NCI-H2029 (cell line): ENCODE measurements around the gene NDUFS8.

ENCODE experiments used
- DNase-seq: peaks from one replicate; lab custom pipeline; 2025; lab: John Stamatoyannopoulos, UW

Gene NDUFS8

DNA sequence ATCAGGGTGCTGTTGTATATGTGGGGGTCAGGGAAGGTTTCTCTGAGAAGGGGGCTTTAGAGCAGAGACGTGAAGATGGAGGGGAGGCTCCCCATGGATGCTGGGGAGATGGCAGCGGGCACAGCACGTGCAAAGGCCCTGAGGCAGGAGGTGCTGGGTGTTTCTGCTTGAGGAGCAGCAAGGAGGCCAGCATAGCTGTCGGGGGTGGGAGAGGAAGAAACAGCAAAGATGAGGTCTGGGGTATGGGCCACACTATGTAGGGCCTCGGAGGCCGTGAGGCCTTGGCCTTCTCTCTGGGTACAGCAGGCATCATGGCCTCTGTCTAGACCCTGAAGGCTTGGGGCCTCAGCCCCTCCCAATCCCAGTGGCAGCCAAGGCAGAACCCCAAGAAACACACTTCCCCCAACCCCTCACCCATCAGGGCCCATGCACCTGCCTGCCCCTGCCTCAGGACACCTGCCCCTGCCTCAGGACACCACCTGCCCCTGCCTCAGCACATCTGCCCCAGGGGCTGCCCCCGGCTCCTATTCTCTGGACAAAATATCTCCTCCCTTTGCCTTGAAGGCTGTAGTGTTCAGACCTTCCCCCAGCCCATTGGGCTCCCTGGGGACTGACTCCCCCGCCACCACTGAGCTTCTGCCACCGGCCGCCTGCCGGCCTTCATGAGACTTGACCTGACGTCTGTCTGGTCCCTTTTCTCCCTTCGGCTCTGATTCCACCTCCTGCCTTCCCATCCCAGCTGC is 14.1 kb upstream of the NDUFS8 start:
- no peak for DNase-seq

DNA sequence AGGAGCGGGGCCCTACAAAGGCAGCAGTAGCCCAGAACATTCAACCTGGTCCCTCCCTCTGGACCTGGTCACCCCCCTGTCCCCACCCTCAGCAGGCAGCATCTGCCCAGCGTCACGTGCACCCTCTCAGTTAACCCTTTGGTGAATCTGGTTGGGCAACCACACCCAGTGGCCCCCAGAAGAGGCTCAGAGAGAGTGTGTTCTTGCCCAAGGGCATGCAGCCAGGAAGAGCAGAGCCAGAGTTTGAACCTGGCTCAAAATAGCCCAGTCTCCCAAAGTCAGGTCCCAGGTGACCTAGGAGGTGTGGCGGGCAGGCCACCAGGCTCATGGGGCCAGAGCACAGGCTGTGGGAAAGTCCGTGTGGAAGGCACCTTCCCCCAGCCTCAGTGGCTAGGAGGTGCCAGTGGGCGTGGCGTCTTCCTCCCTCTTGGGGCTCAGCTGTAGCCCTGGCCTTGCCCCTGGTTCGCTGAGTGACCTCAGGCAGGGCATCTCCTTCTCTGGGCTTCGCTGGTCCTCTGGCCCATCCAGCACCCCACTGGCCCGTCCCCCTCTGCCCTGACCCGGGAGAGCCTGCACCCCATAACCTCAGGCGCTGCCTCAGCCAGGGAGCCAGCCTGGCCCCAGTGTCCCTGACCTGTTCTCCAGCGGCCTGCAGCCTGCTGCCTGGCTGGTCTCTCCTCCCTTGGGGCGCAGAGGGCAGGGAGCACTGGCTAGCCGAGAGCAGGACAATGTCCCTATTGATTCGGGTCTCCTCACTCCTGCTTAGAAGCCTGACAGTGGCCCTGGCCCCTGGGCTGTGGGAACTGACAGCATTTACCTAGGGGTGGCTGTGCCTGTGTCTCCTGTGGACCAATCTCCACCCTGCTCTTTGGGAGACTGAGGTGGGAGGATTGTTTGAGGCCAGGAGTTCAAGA is 13.3 kb upstream of the NDUFS8 start:
- no peak for DNase-seq

DNA sequence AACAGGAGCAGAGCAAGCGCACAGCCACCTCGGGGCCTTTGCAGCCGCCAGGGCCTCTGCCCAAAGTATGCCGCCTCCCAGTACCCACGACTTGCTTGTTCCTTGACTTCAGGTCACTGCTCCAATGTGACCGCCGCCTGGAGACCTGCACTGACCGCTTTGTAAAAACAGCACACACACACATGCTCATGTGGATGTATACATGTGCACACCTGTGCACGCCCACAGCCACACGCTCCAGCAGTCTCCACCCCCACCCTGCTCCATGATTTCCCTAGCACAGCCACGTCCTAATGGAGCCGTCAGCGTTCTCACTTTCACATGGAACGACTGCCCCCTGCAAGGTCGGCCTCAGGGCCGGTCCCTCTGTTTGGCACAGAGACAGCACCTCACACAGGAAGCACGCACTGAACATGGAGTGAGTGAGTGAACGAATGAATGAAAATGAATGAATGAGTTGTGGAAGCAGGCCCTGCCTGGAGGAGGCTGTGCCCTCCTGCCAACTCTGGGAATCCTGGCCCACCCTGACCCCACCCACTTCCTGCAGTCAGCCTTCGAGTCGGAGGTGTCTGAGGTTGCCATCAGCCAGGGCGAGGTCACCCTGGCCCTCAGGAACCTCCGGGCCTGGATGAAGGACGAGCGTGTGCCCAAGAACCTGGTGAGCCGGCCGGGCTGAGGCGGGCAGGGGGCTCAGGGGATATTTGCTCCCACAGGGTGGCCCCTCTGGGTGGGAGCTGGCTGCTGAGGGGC is 12.3 kb upstream of the NDUFS8 start:
- no peak for DNase-seq

DNA sequence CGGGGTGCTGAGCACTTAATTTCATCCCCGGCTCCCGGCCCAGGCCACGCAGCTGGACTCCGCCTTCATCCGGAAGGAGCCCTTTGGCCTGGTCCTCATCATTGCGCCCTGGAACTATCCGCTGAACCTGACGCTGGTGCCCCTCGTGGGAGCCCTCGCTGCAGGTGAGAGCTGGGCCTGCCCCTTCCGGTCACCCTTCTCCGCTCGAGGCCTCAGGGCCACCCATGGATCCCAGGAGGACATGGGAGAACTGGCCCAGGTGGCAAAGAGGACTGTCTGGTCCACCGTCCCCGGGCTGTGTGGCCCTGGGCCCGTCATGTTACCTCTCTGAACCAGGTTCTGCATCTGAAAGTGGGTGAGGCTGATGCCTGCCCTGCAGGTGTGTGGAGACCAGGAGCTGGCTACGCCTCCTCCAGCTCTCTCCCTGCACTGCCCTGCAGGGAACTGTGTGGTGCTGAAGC is 11.7 kb upstream of the NDUFS8 start:
- no peak for DNase-seq

DNA sequence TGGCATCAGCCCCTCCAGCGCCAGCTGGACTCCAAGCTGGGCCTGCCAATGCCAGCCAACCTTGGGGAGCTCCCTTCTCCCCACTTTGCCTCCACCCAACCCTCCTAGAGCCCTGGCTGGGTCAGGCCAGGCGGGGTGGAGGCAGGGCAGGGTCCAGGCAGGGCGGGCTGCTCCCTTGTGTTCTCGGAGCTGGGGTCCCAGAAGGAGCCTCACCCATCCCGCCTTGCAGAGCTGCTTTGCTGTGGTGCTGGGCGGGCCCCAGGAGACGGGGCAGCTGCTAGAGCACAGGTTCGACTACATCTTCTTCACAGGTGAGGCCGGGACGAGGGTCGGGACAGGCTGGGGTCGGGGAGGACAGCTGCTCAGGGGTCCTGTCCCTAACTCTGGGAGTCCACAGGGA is 11.0 kb upstream of the NDUFS8 start:
- no peak for DNase-seq

DNA sequence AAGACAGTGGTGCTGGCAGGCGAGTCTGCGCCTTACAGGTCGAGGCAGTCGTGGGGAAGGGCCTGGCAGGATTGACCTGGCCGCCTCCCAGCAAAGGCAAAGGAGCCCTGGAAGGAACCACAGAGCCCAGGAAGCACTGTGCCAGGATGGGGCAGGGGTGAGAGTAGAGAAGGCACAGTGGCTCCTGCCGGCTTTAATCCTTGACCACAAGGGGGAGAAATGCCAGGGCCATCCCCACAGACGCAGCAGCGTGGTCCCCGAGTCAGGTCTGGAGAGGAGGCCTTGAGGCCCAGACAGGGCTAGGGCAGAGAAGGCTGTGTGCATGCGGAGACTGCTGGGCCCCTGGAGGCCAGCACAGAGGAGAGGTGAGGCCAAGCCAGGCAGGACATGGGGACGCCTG is 9.9 kb upstream of the NDUFS8 start:
- DNase-seq = no peak

DNA sequence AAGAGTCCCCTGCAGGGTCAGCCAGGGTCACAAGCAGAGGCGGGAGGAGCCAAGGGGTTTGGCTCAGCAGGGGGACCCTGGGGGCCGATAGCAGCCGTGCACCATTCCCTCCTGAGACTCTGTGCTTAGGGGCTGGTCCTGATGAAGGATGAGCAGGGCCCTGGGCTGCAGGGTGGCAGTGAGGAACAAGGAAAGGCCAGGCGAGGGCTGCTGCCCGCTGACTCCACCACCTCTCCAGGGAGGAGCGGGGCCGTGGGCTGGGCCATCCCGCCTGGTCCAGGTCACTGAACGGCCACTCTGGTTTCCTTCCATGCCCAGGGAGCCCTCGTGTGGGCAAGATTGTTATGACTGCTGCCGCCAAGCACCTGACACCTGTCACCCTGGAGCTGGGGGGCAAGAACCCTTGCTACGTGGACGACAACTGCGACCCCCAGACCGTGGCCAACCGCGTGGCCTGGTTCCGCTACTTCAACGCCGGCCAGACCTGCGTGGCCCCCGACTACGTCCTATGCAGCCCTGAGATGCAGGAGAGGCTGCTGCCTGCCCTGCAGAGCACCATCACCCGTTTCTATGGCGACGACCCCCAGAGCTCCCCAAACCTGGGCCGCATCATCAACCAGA is 9.2 kb upstream of the NDUFS8 start:
- DNase-seq = no peak

DNA sequence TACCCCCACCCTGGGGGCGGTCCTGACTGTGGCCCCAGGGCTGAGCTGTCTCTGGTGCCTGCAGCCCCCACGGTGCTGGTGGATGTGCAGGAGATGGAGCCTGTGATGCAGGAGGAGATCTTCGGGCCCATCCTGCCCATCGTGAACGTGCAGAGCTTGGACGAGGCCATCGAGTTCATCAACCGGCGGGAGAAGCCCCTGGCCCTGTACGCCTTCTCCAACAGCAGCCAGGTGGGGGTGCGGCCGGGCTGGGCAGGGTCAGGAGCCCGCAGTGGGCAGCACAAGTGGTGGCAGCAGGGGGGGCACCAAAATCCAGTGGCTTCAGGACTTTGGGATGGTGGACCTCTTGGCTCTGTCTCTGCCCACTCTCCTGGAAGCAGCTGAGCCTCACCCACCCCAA is 8.0 kb upstream of the NDUFS8 start:
- no peak for DNase-seq

DNA sequence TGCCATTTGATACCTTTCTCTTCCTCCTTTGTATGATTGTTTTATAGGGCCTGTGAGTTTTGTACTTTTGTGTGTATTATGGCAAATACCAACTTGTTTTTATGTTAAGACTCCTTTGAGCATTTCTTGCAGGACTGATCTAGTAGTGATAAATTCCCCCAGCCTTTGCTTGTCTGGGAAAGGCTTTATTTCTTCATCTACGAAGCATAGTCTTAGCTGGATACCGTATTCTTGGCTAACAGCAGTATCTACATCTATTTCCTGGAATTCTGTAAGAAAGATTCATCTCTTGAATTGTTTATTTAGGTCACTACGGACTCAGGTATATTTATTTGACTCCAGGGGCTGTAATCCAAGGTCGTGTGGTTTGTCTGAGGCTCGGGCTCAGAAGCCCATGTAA is 6.0 kb upstream of the NDUFS8 start:
- DNase-seq = no peak

DNA sequence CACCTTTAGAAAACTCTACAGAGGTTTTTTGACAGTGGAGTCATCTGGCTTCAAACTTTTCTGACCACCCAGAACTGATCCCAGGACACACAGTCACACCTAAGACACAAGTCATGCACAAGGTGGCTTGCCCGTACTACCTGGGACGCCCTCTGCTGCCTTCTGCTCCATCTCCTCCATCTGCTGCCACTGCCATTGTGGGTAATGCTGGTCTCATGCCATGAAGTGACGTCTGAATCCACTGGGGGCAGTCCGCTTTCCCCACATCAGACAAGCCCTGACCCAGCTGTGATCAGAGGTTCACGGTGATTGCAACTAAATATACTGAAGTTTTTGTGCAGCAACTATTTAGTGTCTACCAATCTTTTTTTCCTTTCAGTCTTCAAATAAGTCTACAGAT is 5.4 kb upstream of the NDUFS8 start:
- no peak for DNase-seq

DNA sequence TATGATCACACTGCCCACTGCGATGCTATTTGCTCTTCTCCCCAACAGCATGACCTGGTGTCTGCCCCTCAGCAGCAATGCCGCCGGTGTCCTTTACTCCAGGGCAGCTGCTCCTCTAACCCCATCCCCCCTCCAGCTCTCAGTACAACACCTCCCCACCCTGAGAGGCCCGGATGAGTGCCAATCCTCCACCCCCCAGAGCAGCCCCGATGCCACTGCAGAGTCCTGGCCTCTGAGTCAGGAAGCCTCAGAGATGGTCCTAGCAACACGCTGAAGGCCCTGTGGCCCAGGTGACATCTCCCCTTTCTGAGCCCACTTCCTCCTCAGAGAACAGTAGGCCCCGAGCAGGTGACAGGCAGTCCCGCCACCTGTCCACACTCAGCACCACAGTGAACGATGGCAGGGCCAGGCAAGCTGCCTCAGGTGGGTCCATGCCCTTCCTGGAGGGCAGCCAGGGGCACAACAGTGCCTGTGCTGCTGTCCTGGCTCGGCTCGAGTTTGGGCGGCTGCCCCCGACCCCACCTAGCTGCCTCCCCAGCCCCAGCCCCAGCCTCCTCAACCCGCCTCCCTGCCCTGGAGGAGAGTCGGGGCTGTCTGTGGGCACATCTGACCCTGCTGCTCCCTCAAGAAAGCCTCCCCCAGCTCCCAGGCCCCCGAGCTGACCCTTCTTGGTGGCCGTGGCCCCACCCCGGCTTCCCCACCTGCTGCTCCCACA is 3.9 kb upstream of the NDUFS8 start:
- DNase-seq = peak; percentile 81

DNA sequence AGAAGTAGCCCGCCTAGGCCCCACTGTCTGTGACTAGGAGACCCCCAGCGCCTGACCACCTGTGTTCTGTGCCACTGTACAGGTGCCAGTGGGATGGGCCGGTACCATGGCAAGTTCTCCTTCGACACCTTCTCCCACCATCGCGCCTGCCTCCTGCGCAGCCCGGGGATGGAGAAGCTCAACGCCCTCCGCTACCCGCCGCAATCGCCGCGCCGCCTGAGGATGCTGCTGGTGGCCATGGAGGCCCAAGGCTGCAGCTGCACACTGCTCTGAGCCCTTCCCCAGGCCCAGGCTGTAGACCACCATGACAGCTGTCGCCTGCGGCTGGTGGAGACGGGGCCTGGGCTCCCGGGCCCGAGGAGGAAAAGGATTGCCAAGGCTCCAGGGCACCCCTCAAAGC is 2.8 kb upstream of the NDUFS8 start:
- DNase-seq = no peak

DNA sequence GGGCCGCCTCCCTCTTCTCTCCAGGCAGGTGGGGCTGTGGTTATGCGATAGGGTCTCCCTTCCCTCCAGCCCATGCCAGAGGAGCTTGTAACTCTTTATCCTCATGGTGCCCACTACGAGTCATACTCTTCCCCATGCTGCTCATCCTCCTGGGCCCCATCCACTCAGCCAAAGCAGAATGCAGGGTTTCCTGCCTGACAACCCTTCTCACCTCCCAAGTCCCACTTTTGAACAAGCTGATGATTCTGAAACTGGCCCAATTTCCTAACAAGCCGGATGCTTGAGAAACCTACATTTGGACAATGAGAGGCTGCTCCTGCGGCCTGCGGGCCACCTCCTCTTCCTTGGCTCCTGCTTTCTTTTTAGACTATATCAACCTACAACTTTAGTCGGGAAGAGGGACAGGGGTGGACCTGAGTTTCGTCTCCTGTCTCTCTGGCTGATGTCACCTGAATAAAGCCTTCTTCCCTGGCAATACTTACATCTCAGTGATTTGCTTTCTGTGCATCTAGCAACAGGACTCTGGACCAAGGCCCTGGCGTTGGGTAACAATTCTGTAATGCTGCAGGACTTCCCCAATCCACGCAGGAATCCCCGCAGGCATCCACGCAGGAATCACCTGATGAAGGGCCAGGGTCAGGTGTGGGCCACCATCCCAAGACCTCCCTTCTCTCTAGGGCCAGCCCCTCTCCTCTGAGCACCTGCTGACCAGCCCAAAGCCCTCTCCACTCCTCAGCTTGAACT is 1.5 kb upstream of the NDUFS8 start:
- no peak for DNase-seq

DNA sequence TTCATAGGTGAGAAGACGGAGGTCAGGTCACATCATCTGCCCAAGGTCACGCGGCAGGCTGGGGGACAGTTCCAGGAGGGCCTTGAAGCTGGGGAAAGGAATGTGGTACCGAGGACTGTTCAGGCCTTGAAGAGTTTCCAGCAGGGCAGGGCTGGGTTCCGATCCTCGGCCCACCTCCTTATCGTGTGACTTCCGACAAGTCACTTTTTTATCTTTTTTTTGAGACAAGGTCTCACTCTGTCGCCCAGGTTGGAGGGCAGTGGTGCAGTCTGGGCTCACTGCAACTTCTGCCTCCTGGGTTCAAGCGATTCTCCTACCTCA is 623 bp downstream of the NDUFS8 start:
- DNase-seq = no peak

DNA sequence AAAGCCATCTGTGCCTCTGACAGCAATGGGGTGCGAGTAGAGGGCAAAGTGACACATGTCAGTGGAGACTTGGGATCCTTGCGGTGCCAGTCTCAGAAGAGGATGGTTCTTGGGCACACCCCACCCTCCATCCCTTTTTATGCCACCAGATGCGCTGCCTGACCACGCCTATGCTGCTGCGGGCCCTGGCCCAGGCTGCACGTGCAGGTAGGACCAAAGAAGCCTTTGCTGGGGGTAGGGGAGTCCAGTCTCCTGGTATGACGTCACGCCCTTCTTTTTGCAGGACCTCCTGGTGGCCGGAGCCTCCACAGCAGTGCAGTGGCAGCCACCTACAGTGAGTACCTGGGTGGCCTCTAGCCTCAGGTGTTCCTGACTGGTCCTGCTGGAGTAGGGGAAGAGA is 1.5 kb downstream of the NDUFS8 start:
- DNase-seq = no peak

DNA sequence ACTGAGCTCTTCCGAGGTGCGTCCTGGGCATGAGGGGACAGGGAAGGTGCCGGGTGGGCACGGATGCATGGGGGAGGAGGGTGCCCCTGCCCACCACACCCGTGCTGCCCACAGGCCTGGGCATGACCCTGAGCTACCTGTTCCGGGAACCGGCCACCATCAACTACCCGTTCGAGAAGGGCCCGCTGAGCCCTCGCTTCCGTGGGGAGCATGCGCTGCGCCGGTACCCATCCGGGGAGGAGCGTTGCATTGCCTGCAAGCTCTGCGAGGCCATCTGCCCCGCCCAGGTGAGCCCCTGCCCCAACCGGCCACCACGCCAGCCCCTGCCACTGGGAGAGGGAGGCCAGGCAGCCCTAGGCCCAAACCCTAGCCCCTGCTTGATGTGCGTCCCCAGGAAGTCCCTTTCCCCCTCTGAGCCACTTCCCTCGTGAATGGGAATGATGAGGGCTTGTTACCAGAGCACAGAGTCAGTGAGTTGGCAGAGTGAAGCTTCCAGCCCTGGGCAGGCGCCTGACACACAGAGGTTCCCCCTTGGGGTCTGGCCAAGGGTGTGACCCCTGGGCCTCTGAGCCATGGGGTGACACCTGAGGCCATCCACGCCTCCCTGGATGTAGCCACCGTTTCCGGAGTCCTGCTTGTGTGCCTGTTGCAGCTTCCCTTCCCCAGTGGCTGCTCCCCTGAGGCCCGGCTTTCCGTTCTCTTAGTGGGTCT is 2.7 kb downstream of the NDUFS8 start:
- no peak for DNase-seq

DNA sequence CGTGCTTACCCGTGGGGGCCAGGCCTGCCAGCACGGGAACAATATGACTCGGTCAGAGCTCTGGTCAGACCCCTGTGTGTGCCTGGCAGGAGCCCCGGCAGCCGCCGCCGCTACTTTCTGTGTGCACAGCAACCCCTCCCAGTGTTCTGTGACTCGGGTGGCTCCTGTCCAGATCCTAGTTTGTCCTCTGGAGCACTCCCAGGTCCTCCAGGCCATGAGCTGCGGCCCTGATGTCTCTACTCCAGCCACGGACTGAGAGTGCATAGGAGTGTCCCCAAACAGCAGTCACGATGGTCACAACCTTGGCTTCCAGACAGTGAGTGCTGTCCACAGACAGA is 3.2 kb downstream of the NDUFS8 start:
- no peak for DNase-seq

DNA sequence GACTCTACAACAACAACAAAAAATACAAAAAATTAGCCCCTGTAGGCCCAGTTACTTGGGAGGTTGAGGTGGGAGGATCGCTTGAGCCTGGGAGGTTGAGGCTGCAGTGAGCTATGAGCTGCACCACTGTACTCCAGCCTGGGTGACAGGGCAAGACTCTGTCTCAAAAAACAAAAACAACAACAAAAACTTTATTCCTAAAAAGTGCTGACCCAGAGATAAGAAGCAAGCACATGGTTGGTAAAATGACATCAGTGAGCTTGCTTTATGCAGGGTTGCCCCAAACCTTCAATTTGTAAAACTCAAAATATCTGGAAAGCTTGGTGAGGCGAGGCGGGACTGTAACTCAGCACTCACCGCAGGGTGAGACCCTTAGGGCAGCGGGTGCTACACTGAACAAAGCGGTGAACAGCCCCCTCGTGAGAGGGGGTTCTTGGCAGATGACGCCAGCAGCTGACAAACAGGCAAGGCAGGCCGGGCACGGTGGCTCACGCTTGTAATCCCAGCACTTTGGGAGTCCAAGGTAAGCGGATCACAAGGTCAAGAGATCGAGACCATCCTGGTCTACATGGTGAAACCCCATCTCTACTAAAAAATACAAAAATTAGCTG is 4.9 kb downstream of the NDUFS8 start:
- no peak for DNase-seq

DNA sequence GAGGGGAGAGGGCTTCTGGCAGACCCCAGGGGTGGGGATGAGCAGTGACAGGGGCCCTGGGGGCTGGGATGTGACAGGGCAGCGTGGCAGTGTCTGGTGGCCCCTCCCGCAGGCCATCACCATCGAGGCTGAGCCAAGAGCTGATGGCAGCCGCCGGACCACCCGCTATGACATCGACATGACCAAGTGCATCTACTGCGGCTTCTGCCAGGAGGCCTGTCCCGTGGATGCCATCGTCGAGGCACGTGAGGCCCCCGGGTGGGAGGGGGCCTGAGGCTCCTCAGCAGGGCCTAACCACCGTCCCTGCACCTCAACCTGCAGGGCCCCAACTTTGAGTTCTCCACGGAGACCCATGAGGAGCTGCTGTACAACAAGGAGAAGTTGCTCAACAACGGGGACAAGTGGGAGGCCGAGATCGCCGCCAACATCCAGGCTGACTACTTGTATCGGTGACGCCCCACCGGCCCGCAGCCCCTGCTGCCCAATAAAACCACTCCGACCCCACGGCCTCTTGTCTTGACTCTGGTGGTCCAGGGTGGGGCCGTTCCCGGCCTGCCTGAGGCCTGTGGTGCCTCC is 5.7 kb downstream of the NDUFS8 start:
- no peak for DNase-seq
